Endothelial cell of umbilical vein (primary cell): ENCODE results near the gene ZNF302. TPM values are rescaled to one million over a fixed set of nuclear protein-coding genes. Genes with fewer than 3 reads are reported as not detected.

Experiments used
- BruUV-seq: library from RNA; stranded (reverse); fragments of 400-500 nt; replicated peaks from 2 replicates; lab custom pipeline; 2021; lab: Mats Ljungman, UMichigan
- CTCF ChIA-PET: fragments of 300-600, 350-600 bp; sonication (Branson Sonifier 250); formaldehyde crosslinking; loops from one replicate; lab custom pipeline; 2021; ENCODE audit warnings: antibody characterized with exemption, inconsistent platforms; lab: Charles Lee
- POLR2A ChIA-PET: fragments of 300-600, 350-600 bp; sonication (Branson Sonifier 250); formaldehyde crosslinking; loops from one replicate; lab custom pipeline; 2021; ENCODE audit warnings: antibody characterized with exemption, inconsistent platforms; lab: Charles Lee
- DNase-seq: peaks from one replicate; pipeline ENCODE4 v3.0.0-alpha.2; 2011; ENCODE audit warnings: low read depth, low spot score
- FAIRE-seq: peaks from 2 replicates; lab custom pipeline; 2011; peaks lifted over from hg19 to GRCh38; lab: Jason Lieb, UNC
- H2AFZ ChIP-seq: 2 replicates; pipeline ENCODE4 v1.6.0; 2012; ENCODE audit warnings: low read depth, low read length, control low read depth, inconsistent platforms
- H3K27ac ChIP-seq: 2 replicates; pipeline ENCODE4 v1.5.1; 2011; ENCODE audit warnings: low read depth, mild to moderate bottlenecking, control low read depth, low read length, moderate library complexity; ENCODE audit not compliant: insufficient read depth
- H3K27me3 ChIP-seq, 2 experiments: 2 replicates each; pipeline versions ENCODE4 v1.6.0 to v1.6.1; 2011; ENCODE audit warnings: low read length in 2 of 2, mixed read lengths in 1 of 2; ENCODE audit not compliant: control insufficient read depth in 2 of 2, insufficient read depth in 2 of 2
- H3K36me3 ChIP-seq, 2 experiments: 2 replicates in 1 of 2; 3 replicates in 1 of 2; pipeline ENCODE4 v1.5.1; 2011; ENCODE audit warnings: low read length in 2 of 2, mild to moderate bottlenecking in 1 of 2, moderate library complexity in 1 of 2; ENCODE audit not compliant: control insufficient read depth in 2 of 2, insufficient read depth in 2 of 2; ENCODE audit errors: extremely low read depth in 1 of 2
- H3K4me1 ChIP-seq: 3 replicates; pipeline ENCODE4 v1.5.1; 2011; ENCODE audit warnings: mild to moderate bottlenecking, low read length; ENCODE audit not compliant: control insufficient read depth, insufficient read depth; ENCODE audit errors: extremely low read depth
- H3K4me2 ChIP-seq: 2 replicates; pipeline ENCODE4 v1.6.1; 2011; ENCODE audit warnings: low read length, control low read depth, mixed read lengths; ENCODE audit not compliant: insufficient read depth
- H3K4me3 ChIP-seq, 3 experiments: fragments of 200-600 bp in 1 of 3; sonication (generic), shearing (Covaris generic) in 1 of 3; replicated peaks in 1 of 3; 2 replicates each; pipeline ENCODE4 v1.5.1; 2011 to 2016; ENCODE audit warnings: control low read depth in 3 of 3, low read length in 3 of 3, mild to moderate bottlenecking in 2 of 3, inconsistent platforms in 1 of 3, low read depth in 1 of 3, moderate library complexity in 1 of 3; ENCODE audit not compliant: insufficient read depth in 1 of 3
- H3K79me2 ChIP-seq: 2 replicates; pipeline ENCODE4 v1.6.0; 2012; ENCODE audit warnings: low read length, inconsistent platforms; ENCODE audit not compliant: control insufficient read depth, insufficient read depth
- H3K9ac ChIP-seq: replicated peaks from 2 replicates; pipeline ENCODE3; 2011; ENCODE audit warnings: low read length, control low read depth; ENCODE audit not compliant: insufficient read depth; ENCODE audit errors: extremely low read depth
- H3K9me1 ChIP-seq: replicated peaks from 3 replicates; pipeline ENCODE4 v1.6.0; 2011; ENCODE audit warnings: mild to moderate bottlenecking, low read length; ENCODE audit not compliant: control insufficient read depth, insufficient read depth; ENCODE audit errors: extremely low read depth
- H3K9me3 ChIP-seq: replicated peaks from 2 replicates; pipeline ENCODE4 v1.5.1; 2012; ENCODE audit warnings: low read length, inconsistent platforms; ENCODE audit not compliant: control insufficient read depth, insufficient read depth
- H4K20me1 ChIP-seq: replicated peaks from 2 replicates; pipeline ENCODE3; 2011; ENCODE audit warnings: mild to moderate bottlenecking, low read length; ENCODE audit not compliant: control insufficient read depth, insufficient read depth; ENCODE audit errors: extremely low read depth
- FOS ChIP-seq: IDR thresholded peaks from 2 replicates; pipeline ENCODE4 v1.6.1; 2011; ENCODE audit warnings: mild to moderate bottlenecking, low read length, moderate library complexity, borderline replicate concordance; ENCODE audit not compliant: insufficient read depth
- JUN ChIP-seq: IDR thresholded peaks from 2 replicates; pipeline ENCODE4 v1.6.1; 2011; ENCODE audit warnings: borderline replicate concordance, low read depth; ENCODE audit not compliant: insufficient read length, insufficient read depth
- MYC ChIP-seq: IDR thresholded peaks from one replicate; pipeline ENCODE4 v1.6.1; 2011; ENCODE audit warnings: mild to moderate bottlenecking, low read depth, low read length
- POLR2A ChIP-seq: IDR thresholded peaks from 2 replicates; pipeline ENCODE4 v1.6.1; 2012; ENCODE audit warnings: low read depth, mild to moderate bottlenecking, control low read depth, low read length
- POLR2AphosphoS5 ChIP-seq: IDR thresholded peaks from 2 replicates; pipeline ENCODE4 v1.6.1; 2012; ENCODE audit warnings: low read depth, mild to moderate bottlenecking, control low read depth, low read length, moderate library complexity; ENCODE audit not compliant: insufficient read depth
- dilution Hi-C: fragments of 300-500 bp; cut with MboI; formaldehyde crosslinking; loops from one replicate; pipeline ENCODE4 v1.15.0; 2019; ENCODE audit warnings: low sequenced_read_pairs; ENCODE audit not compliant: extremely low pct_ligation_motif_present
- intact Hi-C: fragments of 100-400 bp; cut with micrococcal nuclease; formaldehyde crosslinking; loops from one replicate; pipeline ENCODE4 v1.10.0; 2022
- polyA plus RNA-seq, 4 experiments: library from polyadenylated mRNA; depleted of rRNA in 3 of 4; stranded (reverse) in 3 of 4; unstranded in 1 of 4; fragments of >200 nt; gene quantifications; 2 replicates each; pipeline versions ENCODE4 v1.2.1 to v1.2.3, GENCODE V29; 2011 to 2012; ENCODE audit warnings: missing spikeins in 1 of 4
- small RNA-seq: library from RNA; depleted of rRNA; stranded (forward); fragments of <200 nt; gene quantifications from one replicate; pipeline ENCODE3, GENCODE V24; 2012; ENCODE audit warnings: low replicate concordance, low read depth; ENCODE audit not compliant: insufficient read depth, insufficient read length
- total RNA-seq: library from RNA; stranded (reverse); gene quantifications from 2 replicates; pipeline ENCODE4 v1.2.3, GENCODE V29; 2021
- TF ChIP-seq, protein P1 (sequence below), 2 donors: IDR thresholded peaks; 1 replicate in 1 of 2; 2 replicates in 1 of 2; pipeline ENCODE4 v1.5.1; 2011; ENCODE audit warnings: low read length in 2 of 2, mild to moderate bottlenecking in 2 of 2, moderate library complexity in 2 of 2, control low read depth in 1 of 2, inconsistent platforms in 1 of 2, low read depth in 1 of 2; ENCODE audit not compliant: insufficient read depth in 1 of 2; ENCODE audit errors: extremely low read depth in 1 of 2
- TF ChIP-seq, protein P2 (sequence below): IDR thresholded peaks from 2 replicates; pipeline ENCODE4 v1.6.1; 2011; ENCODE audit not compliant: insufficient read depth, insufficient read length

The ZNF302 gene
- total and polyA plus RNA-seq, 2 donors (not counting 3 experiments of a cell fraction or from before 2014, with no cell fraction given), result 8.1 to 15.6 TPM

DNA sequence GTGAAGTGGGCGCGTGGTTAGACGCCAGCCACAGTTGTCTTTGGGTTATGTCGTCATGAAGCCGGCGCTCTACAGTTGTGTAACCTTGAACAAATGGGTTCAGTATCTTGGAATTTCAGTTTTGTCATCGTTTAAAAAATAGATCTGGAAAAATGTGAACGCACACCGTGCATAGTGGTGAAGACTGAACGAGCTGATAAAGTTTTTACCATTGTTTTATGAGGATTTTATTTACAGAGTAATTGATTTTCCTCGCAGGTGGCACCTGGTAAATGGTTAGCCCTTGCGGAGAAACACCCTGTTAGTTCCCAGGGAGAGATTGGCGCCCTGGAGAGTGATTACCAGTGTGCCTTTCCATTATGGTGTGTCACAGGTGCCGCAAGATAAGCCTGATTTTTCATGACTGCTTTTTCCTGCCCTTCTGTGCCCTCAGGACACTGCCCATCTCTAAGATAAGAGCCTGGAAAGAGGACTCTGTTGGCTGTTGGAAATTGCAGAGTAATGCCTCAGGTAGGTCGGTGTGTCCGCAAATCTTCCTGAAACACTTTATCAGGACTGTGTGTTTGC is 57.1 kb downstream of the ZNF302 start:
- Histone ChIP-seq H3K4me1 (peaks cover 3% of the 10 kb centered on the region), H3K79me2 (no peaks in the 10 kb centered on the region), H3K36me3 (peaks cover 0 to 4% of the 10 kb centered on the region in 2 experiments), H2AFZ (peak overlapping the region; percentile 99), H3K9me3 (no peaks in the 10 kb centered on the region), H3K9me1 (no peaks in the 10 kb centered on the region), H3K27me3 (no peaks in the 10 kb centered on the region), H4K20me1 (no peaks in the 10 kb centered on the region), H3K9ac (peak overlapping the region; percentile 84), H3K4me2 (peak overlapping the region; percentile 91), H3K27ac (peak overlapping the region; percentile 85), H3K4me3 (peak overlapping the region; percentile 64 to 82 (median 75))
- TSS peak; percentile 50 for BruUV-seq
- TF ChIP-seq, protein P1, sequence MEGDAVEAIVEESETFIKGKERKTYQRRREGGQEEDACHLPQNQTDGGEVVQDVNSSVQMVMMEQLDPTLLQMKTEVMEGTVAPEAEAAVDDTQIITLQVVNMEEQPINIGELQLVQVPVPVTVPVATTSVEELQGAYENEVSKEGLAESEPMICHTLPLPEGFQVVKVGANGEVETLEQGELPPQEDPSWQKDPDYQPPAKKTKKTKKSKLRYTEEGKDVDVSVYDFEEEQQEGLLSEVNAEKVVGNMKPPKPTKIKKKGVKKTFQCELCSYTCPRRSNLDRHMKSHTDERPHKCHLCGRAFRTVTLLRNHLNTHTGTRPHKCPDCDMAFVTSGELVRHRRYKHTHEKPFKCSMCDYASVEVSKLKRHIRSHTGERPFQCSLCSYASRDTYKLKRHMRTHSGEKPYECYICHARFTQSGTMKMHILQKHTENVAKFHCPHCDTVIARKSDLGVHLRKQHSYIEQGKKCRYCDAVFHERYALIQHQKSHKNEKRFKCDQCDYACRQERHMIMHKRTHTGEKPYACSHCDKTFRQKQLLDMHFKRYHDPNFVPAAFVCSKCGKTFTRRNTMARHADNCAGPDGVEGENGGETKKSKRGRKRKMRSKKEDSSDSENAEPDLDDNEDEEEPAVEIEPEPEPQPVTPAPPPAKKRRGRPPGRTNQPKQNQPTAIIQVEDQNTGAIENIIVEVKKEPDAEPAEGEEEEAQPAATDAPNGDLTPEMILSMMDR (IDR thresholded peaks at IDR 0.05; ENCODE audit: extremely low read depth in 1 of 2, insufficient read depth in 1 of 2, low read depth in 1 of 2, low read length in 2 of 2), result no peak
- no peak for TF ChIP-seq POLR2A
- TF ChIP-seq, protein P2, sequence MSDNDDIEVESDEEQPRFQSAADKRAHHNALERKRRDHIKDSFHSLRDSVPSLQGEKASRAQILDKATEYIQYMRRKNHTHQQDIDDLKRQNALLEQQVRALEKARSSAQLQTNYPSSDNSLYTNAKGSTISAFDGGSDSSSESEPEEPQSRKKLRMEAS, result peak; percentile 8
- no peak for TF ChIP-seq FOS
- no peak for TF ChIP-seq MYC
- no peak for TF ChIP-seq POLR2AphosphoS5
- TF ChIP-seq JUN, result no peak
- POLR2A ChIA-PET, result no interaction called here
- dilution Hi-C loops (no loop called here), intact Hi-C loops (loop anchor here (1.0 to 10.0 kb wide), 4 partner anchors 39 to 228 kb away; partner anchors contain the start of genes SCGB2B2, ZNF30, ZNF302 and ZNF599)
- CTCF ChIA-PET, result no interaction called here
- DNase-seq, result no peak
- FAIRE-seq, result peak; percentile 8

Small RNA genes within 50 kb of the gene (small RNA-seq; reads per million reads assigned to genes)
- gene RF00611, result not detected

Other genes with a start within 250 kb of the ZNF302 start
- 89.2 and 91.9 TPM in 2 replicates for gene UBA2, start 249.3 kb upstream of the ZNF302 start, total RNA-seq
- gene UBA2, start 249.3 kb upstream of the ZNF302 start, polyA plus RNA-seq, result 52.0 and 55.0 TPM in 2 replicates
- gene WTIP, start 195.9 kb upstream of the ZNF302 start, total RNA-seq, result 25.7 and 26.9 TPM in 2 replicates
- gene WTIP, start 195.9 kb upstream of the ZNF302 start, polyA plus RNA-seq, result 18.0 and 22.4 TPM in 2 replicates
- 0.12 and 0.49 TPM in 2 replicates for gene SCGB2B2, start 519 bp upstream of the ZNF302 start, total RNA-seq
- gene SCGB2B2, start 519 bp upstream of the ZNF302 start, polyA plus RNA-seq, result 0.07 and 0.11 TPM in 2 replicates
- 5.0 and 5.1 TPM in 2 replicates for gene ZNF181, start 56.6 kb downstream of the ZNF302 start, total RNA-seq
- gene ZNF181, start 56.6 kb downstream of the ZNF302 start, polyA plus RNA-seq, result 4.1 and 4.7 TPM in 2 replicates
- gene ZNF599, start 95.5 kb downstream of the ZNF302 start, total RNA-seq, result 4.5 and 5.0 TPM in 2 replicates
- 7.3 and 7.7 TPM in 2 replicates for gene ZNF599, start 95.5 kb downstream of the ZNF302 start, polyA plus RNA-seq
- 3.6 and 4.7 TPM in 2 replicates for gene ZNF30, start 249.2 kb downstream of the ZNF302 start, total RNA-seq
- 1.2 and 1.3 TPM in 2 replicates for gene ZNF30, start 249.2 kb downstream of the ZNF302 start, polyA plus RNA-seq